DLD1 (cell line): ENCODE data around the gene SETD1B.

Source experiments
- in situ Hi-C: cut with HindIII; loops from 2 replicates; pipeline ENCODE4 v1.10.0; 2017; ENCODE audit warnings: low sequenced_read_pairs

The SETD1B gene

DNA sequence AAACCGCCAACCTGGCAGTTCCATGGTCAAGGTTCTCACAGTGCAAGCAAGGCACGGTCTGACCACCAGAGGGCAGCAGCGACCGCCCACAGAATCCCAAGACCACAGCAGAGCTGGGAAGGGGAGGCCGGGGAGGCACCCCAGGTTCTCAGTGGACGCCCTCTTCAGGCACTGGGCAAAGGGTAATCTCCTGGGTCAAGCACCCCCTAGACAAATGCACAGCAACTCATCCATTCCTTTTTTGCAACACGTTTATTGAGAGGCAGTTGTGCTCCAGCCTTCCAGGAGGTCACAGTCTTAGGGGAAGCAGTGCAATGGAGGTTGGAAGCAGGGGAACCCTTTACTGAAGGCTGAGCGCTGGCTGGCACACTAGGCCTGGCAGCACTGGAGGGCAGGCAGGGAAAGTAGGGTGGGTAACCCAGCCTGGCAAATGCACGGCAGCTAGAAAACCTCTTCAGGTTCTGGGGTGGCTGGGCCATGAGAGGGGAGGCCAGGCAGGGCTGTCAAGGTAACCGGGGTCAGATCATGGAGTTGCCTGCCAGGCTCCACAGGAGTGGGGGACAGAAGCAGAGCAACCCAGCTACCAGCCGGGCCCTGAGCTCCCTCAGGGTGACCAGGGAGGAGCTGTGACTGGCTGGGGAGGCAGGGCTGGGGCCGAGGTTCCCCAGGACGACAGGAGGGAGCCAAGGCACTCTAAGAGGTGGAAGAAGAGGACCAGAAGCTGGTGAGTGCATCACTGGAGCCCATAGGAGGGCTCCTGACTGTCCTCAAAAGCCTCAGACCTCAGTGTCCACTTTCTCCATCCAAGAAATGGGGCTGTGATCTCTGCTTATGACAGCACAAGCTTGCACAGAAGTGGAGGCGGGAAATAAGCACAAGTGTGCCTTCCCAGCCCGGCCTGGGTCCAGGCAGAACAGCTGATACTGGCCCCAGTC is 8.5 kb upstream of the SETD1B start:
- in situ Hi-C loops, result no loop called here

DNA sequence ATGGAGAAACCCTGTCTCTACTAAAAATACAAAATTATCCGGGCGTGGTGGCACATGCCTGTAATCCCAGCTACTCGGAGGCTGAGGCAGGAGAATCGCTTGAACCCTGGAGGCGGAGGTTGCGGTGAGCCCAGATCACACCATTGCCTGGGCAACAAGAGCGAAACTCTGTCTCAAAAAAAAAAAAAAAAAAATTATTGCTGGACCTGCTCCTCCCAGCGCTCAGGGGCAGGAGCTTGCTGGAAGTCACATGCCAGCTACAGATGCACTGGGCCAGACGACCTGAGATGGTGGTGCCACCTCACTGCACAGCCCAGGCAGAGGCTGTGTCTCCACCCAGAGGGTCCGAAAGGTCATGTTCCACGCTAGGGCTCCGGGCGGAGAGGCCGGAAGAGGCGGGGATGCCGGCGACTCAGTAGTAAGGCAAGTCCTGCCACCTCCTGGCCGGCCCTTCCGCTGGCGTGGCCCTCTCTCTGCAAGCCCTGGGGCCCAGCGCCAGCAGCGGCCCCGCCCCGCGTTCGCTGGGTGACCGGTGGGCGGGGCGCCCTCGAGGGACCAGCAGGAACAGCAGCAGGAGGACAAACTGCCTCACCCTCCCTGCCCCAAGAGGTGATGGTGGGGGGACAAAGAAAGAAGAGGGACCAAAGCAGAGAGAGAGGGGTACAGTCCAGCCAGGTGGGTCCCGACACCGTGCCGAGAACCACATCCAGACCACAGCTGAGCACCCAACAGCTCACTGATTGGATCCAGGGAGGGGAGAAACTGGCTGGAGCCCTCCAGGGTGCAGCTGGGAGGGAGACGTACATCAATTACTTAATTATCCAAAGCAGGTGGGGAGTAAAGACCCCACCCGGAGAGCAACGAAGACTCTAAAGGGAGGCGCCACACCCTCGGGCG is 6.7 kb upstream of the SETD1B start:
- in situ Hi-C loops, result no loop called here

DNA sequence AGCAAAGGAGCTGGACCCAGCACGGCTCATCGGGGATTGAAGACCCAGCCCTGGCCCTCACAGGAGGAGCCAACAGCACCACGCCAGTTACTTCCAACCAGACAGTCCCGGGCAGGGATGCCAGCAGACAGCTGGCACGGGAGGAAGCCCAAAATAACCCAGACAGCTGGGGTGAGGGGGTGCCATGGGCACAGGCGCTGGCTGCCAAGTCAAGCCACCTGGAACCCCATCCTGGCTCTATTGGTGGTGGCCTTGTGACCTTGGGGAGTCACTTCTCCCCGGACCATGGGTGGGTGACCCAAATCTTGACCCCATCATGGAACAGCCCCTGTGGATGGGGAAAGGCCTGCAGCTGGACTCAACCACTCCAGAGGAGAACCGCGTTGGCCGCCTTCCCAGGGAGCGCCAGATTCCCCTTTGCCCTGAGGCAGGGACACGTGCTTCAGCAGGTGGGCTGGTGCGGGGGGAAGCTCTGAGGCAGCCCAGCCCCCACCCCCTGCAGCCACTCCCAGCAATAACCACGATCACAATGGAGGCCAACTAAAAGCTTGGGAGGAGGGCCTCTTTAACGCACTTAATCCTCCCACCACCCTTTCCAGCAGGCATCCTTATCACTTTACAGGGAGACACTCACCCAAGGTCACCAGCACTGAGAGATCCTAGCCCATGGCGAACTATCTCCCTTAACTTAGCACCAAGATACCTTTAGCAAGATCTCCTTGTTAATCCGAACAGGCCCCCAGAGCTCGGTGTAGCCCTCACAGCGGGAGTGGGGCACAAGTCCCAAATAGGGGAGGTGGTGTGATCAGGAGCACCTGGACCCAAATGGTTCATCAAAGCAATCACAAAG is 5.6 kb upstream of the SETD1B start:
- in situ Hi-C loops, result no loop called here

DNA sequence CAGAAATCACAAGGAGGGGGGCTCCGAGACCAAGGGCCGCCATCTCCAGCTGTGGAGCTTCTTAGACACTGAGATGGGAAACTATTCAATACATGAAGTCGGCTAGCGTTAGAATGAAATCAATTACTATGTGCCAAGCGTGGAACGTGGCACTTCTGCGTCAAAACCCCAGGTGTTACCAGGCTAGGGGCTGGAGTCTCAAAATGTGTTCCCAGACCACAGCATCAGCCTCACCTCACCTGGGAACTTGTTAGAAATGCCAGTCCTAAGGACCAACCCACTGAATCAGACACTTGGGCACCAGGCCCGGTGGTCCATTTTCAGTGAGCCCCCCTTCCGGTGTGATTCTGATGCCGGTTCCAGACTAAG is 5.0 kb upstream of the SETD1B start:
- in situ Hi-C loops, result no loop called here

DNA sequence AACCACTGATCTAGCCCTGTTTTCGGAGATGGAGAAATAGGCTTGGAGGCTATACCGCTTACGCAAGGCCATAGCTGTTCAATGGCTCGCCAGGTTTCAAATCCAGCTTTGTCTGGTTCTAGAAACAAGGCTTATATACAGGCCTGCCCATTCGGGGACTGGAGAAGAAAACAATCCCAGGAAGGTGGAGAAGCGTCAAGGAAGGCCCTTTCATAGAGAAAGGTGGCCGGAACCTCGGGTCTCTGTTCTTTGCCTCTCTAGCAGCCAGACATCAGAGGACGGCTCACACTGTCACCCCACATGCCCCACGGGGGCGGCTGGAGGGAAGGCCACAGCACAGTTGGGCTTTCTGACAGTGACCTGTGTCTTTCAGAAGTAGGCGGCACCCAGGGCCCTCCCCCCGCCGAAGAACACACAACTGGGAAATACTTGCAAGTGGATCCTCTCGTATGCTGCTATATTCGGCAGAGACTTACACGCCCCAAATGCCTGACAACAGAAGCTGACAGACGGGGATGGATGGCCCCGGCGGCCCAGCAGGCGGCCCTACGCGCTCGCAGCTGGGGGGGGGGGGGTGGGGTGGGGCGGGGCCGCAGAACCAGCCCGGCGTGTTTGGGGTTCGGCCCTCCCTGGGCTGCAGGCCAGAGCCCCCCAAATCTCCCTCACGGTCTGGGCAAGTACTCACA is 4.5 kb upstream of the SETD1B start:
- in situ Hi-C loops, result no loop called here

DNA sequence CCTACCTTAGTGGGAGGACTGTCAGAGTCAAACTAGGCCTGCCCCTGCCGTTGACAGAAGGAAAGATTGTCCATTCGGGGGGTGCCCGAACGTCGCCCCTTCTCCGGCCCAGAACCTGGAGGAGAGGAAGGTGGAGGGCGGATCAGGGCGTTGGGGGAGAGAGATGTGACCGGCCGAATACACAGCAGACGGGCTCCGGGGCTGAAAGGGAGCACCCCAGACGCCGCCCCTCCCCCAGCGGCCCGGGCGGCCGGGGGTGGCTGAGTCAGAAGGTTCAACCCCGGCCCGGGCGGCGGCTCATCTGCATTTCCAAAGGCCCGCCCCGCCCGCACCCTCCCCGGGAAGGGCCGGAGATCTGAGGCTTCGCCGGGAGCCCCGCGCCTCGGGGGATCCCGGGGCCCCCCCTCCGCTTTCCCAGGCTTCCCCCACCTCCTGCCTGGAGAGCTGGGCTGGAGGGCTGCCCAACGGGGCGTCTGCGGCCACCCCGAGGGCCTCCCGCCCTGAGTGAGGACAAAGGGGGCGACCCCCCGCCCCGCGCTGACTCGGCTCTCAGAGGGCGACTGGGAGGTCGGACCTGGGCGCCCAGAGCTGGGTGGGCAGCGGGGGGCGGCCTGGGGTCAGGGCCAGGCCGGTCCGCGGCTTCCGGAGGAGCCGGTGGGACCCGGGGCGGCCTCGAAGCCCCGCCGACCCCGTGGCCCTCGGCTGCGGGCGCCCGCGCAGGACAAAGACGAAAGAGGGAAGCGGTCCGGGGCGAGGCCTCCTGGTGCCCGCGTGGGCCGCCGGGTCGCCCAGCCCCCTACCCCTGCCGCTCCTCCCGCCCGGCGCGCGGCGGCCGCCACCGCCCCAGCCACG is 3.7 kb upstream of the SETD1B start:
- in situ Hi-C loops, result no loop called here

DNA sequence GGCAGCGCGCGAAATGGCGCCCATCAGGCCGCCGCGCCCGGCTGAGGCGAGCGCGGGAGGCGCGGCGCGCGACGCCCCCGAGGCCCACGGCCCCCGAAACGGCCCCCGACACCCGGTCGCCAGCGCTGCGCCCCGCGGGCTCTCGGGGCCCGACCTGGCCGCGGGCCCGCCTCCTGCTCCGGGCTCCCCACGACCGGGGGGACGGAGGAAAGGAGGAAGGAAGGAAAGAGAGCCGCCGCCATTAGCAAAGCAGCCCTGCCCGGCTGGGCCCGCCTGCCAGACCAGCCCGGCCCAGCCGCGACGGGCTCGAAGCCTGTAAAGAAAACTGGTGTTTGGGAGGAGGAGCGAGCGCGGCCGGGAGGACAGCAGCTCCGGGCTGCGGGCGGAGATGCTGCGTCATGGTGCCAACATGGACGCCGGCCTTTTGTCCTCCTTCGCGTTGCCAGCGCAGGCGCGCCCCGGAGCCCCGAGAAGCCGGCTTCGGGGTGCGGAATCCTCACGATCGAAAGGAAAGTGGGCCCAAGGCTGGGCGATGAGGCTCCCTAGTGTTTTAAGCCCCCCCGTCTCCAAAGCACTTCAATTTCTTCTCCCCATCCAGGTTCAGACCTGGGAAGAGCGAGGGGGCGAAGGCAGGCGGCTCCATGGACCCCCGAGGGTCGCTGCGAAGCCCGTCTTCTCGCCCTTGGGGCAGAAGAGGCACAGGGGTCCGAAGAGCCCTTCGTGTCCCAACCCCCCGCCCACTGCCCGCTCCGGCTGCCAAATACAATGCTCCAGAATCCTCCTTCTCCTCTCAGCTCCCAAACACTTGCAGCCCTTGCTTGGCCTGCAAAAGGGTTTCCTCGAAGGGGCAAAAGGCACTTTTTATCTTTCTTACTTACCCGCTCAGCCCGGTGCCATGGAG is 2.9 kb upstream of the SETD1B start:
- in situ Hi-C loops, result no loop called here

DNA sequence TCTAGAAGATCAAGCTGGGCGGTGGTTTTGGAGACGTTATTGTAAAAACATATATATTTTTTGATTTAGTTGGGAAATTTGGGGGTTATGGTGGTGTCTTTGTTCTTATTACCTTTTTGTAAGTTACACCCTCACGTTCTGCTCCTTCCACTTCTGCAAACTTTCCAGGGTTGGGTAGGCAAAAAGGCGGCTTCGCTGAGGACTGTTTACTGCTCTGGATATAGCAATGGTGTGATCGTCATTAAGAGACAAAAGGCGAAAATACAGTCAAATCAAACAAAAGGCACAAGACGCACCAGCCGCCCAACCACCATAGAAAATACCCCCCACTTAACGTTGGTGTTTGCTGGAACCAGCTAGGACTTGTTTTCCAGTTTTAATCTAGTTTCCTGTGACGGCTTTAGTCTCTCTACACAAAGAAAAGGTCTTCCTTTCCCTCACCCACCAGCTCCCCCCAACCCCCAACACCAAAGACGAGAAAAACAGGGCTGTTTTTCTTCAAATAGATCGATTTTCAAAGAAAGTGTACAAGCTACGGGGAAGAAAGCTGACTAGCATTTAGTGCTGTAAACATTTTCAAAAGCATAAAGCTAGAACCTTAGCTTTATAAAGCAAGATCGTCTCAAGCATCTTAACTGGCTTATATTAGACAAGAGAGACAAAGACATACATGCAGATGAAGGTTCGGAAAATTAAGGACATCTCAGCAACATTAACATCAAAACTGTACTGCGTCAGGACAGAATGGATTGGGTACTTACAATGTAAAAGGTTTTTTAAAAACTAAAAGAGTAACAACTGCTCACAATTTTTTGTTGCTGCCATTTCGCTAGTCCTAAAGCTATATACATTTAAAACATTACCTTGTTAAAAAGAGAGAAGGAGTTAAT is 2.0 kb upstream of the SETD1B start:
- in situ Hi-C loops, result no loop called here

DNA sequence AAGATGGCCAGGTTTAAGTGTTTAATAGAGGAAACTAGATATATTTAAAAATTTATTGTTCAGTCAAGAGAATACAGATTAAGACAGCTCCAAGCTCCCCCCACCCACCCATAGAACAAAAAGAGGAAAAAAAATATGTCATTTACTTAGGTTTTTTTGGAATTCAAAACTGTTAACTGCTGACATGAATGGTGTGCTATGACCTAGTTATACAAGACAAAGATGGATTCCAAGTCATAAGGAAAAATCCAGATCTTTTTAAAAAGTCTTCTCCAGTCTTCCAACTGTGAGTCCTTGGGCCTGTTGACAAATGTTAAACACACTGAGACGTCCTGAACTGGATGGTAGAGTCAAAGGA is 1.3 kb upstream of the SETD1B start:
- in situ Hi-C loops, result no loop called here

DNA sequence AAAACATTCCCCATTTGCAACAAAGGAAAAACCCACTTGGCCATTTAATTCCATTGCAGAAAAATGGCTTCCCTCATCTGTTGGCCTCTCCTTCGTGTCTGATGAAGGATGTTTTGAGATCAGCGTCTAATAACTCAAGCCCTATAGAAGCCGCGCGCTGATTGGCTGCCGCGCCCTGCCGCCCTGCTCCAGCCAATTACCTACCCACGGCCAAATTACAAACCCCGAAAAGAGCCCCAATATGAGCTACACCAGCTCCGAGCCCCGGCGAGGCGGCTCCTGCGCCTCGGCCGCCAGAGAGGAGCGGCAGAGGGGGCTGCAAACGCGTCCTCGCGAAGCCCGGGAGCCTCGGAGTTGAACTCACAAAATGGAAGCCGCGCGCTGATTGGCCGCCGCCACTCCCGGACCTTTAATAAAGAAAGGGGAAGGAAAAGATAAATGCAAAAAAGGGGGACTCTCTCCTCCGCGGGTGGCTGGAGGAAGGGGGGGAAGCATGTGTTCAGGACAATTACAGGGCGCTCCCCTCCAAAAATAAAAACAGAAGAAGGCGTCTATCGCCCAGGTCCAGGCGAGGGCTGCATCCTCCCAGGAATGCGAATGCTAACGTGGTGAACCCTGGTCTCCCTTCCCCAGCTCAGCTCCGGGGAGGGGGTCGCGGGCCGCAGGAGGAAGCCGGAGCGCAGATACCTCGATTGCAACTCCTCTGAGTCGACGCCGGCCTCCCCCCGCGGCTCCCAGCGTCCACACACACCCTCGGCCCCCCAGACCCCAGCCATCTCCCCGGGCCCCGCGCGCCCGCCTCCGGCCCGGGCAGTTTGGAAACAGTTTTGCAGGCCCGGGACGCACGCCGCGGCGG is 738 bp upstream of the SETD1B start:
- in situ Hi-C loops, result no loop called here

DNA sequence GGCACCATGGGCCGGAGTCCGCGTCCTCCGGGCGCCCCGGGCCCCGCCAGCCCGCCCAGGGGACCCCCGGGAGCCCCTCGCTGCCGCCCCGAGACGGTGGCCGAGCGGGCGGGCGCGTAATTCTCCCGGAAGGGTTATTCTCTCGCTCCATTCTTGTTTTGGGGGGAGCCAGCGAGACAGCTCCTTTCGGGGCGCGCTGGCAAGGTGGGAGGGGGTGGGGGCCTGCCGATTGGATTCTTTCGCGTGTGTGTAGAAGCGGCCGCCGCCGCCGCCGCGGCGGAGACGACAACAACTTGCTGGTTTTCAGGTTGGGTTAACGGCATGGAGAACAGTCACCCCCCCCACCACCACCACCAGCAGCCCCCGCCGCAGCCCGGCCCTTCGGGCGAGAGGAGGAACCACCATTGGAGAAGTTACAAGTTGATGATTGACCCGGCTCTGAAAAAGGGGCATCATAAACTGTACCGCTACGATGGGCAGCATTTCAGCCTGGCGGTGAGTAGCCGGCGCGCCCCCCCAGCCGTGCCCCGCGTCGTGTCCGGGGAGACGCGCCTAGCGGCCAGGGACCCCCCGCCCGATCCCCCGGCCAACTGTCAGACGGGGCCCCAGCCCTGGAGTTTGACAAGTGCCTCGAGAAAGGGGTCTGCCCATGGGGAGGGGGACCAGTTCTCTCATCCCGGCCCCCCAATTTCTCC is 755 bp downstream of the SETD1B start:
- in situ Hi-C loops, result no loop called here

DNA sequence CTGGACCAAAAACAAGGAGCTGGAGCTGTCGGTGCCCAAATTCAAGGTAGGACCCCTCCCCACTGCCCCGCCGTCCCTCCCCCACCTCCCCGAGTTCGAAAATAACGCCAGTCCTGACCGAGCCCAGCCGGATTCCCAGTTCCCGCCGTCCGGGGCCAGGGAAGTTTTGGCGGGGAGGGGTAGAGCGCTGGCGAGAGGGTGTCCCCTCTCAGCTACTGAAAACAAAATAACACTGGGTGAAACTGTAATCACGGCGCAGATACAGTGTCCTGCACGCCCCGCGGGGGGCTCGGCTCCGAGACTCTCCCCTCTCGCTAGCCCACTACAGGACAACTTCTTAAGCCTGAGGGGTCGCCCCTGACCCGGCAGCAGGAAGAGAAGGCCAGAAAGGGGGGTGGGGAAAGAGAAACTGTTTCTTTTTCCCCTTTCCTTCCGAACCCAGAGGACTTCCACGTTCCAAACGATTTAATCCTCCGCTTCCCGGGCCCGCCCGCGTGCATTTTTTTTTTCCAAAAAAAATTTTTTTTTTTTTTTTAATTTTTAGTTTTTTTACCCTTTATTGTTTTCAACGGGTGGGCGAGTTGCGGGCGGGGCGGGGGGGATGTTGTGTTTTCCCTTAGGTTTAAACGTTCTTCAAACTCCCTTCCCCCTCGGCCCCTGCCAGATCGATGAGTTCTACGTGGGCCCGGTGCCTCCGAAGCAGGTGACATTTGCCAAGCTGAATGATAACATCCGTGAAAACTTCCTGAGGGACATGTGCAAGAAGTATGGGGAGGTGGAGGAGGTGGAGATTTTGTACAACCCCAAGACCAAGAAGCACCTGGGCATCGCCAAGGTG is 1.6 kb downstream of the SETD1B start:
- in situ Hi-C loops, result no loop called here

DNA sequence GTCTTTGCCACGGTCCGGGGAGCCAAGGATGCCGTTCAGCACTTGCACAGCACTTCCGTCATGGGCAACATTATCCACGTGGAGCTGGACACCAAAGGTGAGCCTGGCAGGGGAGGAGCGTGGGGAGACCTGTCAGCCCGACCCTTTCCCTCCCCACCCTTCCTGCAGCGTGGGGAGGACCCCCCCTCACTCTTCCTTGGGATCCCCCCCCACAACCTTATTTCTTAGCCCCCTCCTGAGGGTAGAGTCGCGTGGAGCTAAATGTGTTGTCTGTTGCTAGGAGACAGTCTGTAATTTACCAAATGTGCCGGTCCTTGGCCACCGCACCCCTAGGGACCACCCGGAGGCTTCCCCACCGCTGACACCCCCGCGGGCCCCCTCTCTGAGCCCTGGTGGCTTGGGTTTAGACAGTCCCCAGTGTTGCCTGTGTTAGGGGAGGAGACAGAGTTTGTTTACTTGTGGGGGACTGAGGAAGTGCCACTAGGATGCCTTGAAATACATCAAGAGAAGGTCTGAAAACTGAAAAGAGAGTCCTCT is 2.3 kb downstream of the SETD1B start:
- in situ Hi-C loops, result no loop called here

DNA sequence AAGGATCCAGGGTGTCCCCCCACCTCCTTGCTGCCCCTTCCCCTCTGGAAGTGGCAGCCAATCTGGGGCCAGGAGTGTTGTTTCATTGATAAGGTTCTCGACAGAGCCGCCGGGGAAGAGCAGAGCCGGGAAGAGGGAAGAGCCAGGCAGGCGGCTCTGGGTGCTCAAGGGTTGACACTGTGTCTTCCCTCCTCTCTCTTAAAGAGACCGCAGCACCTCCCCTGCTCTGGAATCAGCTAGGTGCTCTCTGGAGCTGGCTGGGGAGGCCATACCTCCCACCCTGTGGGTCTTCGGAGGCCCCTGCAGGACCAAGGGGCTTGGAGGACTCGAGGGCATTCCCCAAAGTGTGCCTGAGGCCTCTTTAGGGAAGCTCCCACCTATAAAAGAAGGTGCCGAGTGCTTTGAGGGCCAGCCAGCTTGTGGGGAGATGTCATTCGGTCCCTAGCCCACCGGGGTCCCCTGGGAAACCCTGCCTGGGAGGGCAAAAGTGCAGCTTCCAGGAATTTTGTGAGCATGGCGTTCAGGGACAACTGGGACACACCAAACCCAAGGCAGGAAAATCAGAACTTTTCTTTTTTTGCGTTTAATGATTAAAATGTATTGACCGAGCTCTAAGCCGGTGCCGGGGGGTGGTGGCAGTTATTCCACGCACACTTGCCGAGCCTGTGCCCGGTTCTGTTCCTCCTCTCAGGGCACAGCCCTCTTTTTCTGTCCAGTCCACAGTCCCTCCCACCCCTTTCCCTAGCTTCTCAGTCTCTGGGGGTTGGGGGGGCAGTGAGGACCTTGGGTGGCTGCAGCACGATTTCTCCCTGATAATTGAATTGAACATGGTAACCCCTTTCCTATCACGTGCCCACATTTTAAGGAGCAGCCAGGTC is 3.0 kb downstream of the SETD1B start:
- in situ Hi-C loops, result no loop called here
